H9 (cell line): ENCODE data around the gene RCAN1. TPM values are rescaled to one million over a fixed set of nuclear protein-coding genes. Genes with fewer than 3 reads are reported as not detected.

Experiments
- DNase-seq: peaks from one replicate; pipeline ENCODE4 v3.0.0-alpha.2; 2017
- H2AFZ ChIP-seq: one replicate; pipeline ENCODE4 v1.6.1; 2013; ENCODE audit warnings: mild to moderate bottlenecking, low read length, control low read depth, moderate library complexity
- H2AK5ac ChIP-seq: 2 replicates; pipeline ENCODE4 v1.6.1; 2013; ENCODE audit warnings: low read length, control low read depth, mixed read lengths; ENCODE audit not compliant: insufficient read length
- H2BK120ac ChIP-seq: one replicate; pipeline ENCODE4 v1.6.1; 2013; ENCODE audit warnings: low read depth, mild to moderate bottlenecking, low read length, control low read depth, inconsistent platforms; ENCODE audit not compliant: poor library complexity, severe bottlenecking
- H2BK12ac ChIP-seq: 2 replicates; pipeline ENCODE4 v1.6.1; 2013; ENCODE audit warnings: low read length, control low read depth, mixed read lengths, low read depth; ENCODE audit not compliant: insufficient read length
- H2BK15ac ChIP-seq: 2 replicates; pipeline ENCODE4 v1.6.1; 2013; ENCODE audit warnings: low read depth, low read length, control low read depth
- H2BK20ac ChIP-seq: one replicate; pipeline ENCODE4 v1.6.1; 2013; ENCODE audit warnings: low read depth, mild to moderate bottlenecking, low read length, control low read depth, inconsistent platforms; ENCODE audit not compliant: poor library complexity, severe bottlenecking
- H2BK5ac ChIP-seq: 2 replicates; pipeline ENCODE4 v1.6.1; 2013; ENCODE audit warnings: low read length, control low read depth, mixed read lengths; ENCODE audit not compliant: insufficient read length
- H3K14ac ChIP-seq: 2 replicates; pipeline ENCODE4 v1.6.1; 2013; ENCODE audit warnings: low read length, control low read depth; ENCODE audit not compliant: insufficient read depth
- H3K18ac ChIP-seq: 2 replicates; pipeline ENCODE4 v1.6.1; 2013; ENCODE audit warnings: low read depth, mild to moderate bottlenecking, mixed read lengths, low read length, control low read depth; ENCODE audit not compliant: insufficient read length
- H3K23ac ChIP-seq: 2 replicates; pipeline ENCODE4 v1.6.1; 2013; ENCODE audit warnings: low read length, control low read depth, mixed read lengths, low read depth; ENCODE audit not compliant: insufficient read length
- H3K23me2 ChIP-seq: 2 replicates; pipeline ENCODE4 v1.6.1; 2013; ENCODE audit warnings: low read depth, mild to moderate bottlenecking, mixed read lengths, low read length, control low read depth; ENCODE audit not compliant: insufficient read length, poor library complexity, severe bottlenecking
- H3K27ac ChIP-seq: 2 replicates; pipeline ENCODE4 v1.5.1; 2013; ENCODE audit warnings: low read length, control low read depth, mixed read lengths, low read depth; ENCODE audit not compliant: insufficient read length
- H3K27me3 ChIP-seq: 2 replicates; pipeline ENCODE4 v1.6.1; 2013; ENCODE audit warnings: low read length, control low read depth, inconsistent platforms; ENCODE audit not compliant: insufficient read depth
- H3K4ac ChIP-seq: 2 replicates; pipeline ENCODE4 v1.6.1; 2013; ENCODE audit warnings: low read depth, mild to moderate bottlenecking, control low read depth, inconsistent platforms, low read length, moderate library complexity
- H3K4me1 ChIP-seq: 2 replicates; pipeline ENCODE4 v1.6.1; 2013; ENCODE audit warnings: low read length, control low read depth, inconsistent platforms; ENCODE audit not compliant: insufficient read depth
- H3K4me2 ChIP-seq: 2 replicates; pipeline ENCODE4 v1.6.1; 2013; ENCODE audit warnings: low read length, control low read depth, mixed read lengths; ENCODE audit not compliant: insufficient read length, insufficient read depth
- H3K56ac ChIP-seq: 2 replicates; pipeline ENCODE4 v1.6.1; 2013; ENCODE audit warnings: low read depth, mild to moderate bottlenecking, mixed read lengths, low read length, control low read depth; ENCODE audit not compliant: insufficient read length
- H3K79me1 ChIP-seq: 2 replicates; pipeline ENCODE4 v1.6.1; 2013; ENCODE audit warnings: low read depth, mild to moderate bottlenecking, moderate library complexity, low read length, control low read depth, inconsistent platforms; ENCODE audit not compliant: insufficient read depth, poor library complexity, severe bottlenecking
- H3K79me2 ChIP-seq: 2 replicates; pipeline ENCODE4 v1.6.1; 2013; ENCODE audit warnings: low read length, control low read depth, inconsistent platforms; ENCODE audit not compliant: insufficient read depth
- H3K9ac ChIP-seq: 2 replicates; pipeline ENCODE4 v1.6.1; 2013; ENCODE audit warnings: low read length, control low read depth, mixed read lengths; ENCODE audit not compliant: insufficient read length; ENCODE audit errors: extremely low read depth
- H3K9me3 ChIP-seq: one replicate; pipeline ENCODE4 v1.6.1; 2013; ENCODE audit warnings: low read depth, low read length, inconsistent platforms; ENCODE audit not compliant: control insufficient read depth
- H3T11ph ChIP-seq: one replicate; pipeline ENCODE4 v1.6.1; 2013; ENCODE audit warnings: mild to moderate bottlenecking, low read length, control low read depth, inconsistent platforms
- H4K20me1 ChIP-seq: one replicate; pipeline ENCODE4 v1.6.1; 2013; ENCODE audit not compliant: control insufficient read depth, insufficient read length, insufficient read depth
- H4K5ac ChIP-seq: 2 replicates; pipeline ENCODE4 v1.6.1; 2013; ENCODE audit warnings: low read depth, mild to moderate bottlenecking, mixed read lengths, low read length, control low read depth; ENCODE audit not compliant: insufficient read length
- H4K8ac ChIP-seq: replicated peaks from 2 replicates; pipeline ENCODE4 v1.6.1; 2013; ENCODE audit warnings: low read length, control low read depth, mixed read lengths, low read depth; ENCODE audit not compliant: insufficient read length
- H4K91ac ChIP-seq: 2 replicates; pipeline ENCODE4 v1.6.1; 2013; ENCODE audit warnings: low read depth, mild to moderate bottlenecking, moderate library complexity, mixed read lengths, low read length, control low read depth; ENCODE audit not compliant: insufficient read length
- H3K27ac Mint-ChIP-seq, 3 experiments: 2 replicates in 2 of 3; 3 replicates in 1 of 3; pipeline ENCODE4 v1.8.0; 2020 to 2021; ENCODE audit warnings: mixed read lengths in 3 of 3, mild to moderate bottlenecking in 1 of 3, moderate library complexity in 1 of 3
- H3K27me3 Mint-ChIP-seq: 2 replicates; pipeline ENCODE4 v1.8.0; 2021; ENCODE audit warnings: low read depth, mild to moderate bottlenecking, moderate library complexity, mixed read lengths
- H3K36me3 Mint-ChIP-seq, 3 experiments: 2 replicates in 2 of 3; 3 replicates in 1 of 3; pipeline ENCODE4 v1.8.0; 2020 to 2021; ENCODE audit warnings: low read depth in 3 of 3, mixed read lengths in 3 of 3; ENCODE audit not compliant: insufficient read depth in 1 of 3
- H3K4me1 Mint-ChIP-seq, 2 experiments: 2 replicates each; pipeline ENCODE4 v1.8.0; 2020; ENCODE audit warnings: mixed read lengths in 2 of 2
- H3K4me3 Mint-ChIP-seq, 2 experiments: 2 replicates in 1 of 2; 3 replicates in 1 of 2; pipeline ENCODE4 v1.8.0; 2020 to 2021; ENCODE audit warnings: mild to moderate bottlenecking in 2 of 2, mixed read lengths in 2 of 2, moderate library complexity in 1 of 2
- H3K9me3 Mint-ChIP-seq, 2 experiments: 2 replicates in 1 of 2; 3 replicates in 1 of 2; pipeline ENCODE4 v1.8.0; 2020; ENCODE audit warnings: mild to moderate bottlenecking in 2 of 2, mixed read lengths in 2 of 2, moderate library complexity in 1 of 2
- WGBS: extraction: QIAGEN DNeasy Blood & Tissue Kit; methylation state at CpG from one replicate; pipeline ENCODE4 v1.1.7; 2013; ENCODE audit warnings: missing lambda C conversion rate, low lambda C conversion rate, mixed read lengths; ENCODE audit not compliant: insufficient read length; ENCODE audit errors: extremely low coverage; 5-methylcytosine and 5-hydroxymethylcytosine counted together
- total RNA-seq: library from RNA; stranded (reverse); gene quantifications from 2 replicates; pipeline ENCODE4 v1.2.1, GENCODE V29; 2021
- TF ChIP-seq, protein P1 (sequence below): fragments of 200-600 bp; sonication (generic); conservative IDR thresholded peaks from 3 replicates; pipeline ENCODE4 v1.8.0; 2021; ENCODE audit warnings: antibody characterized with exemption, mild to moderate bottlenecking

Gene RCAN1
- total RNA-seq, 1 experiment from 2014 or later: 7.0 TPM

GRCh38 chr21:34521561-34521960 lies 93.4 kb downstream of the RCAN1 start:
- H2BK20ac ChIP-seq: no peak overlapping the region
- H3K27me3 ChIP-seq: no peaks in the 10 kb centered on the region
- no peaks in the 10 kb centered on the region for H3K79me2 ChIP-seq
- H3K23me2 ChIP-seq: no peaks in the 10 kb centered on the region
- H3K27ac ChIP-seq: no peak overlapping the region
- H4K5ac ChIP-seq: no peak overlapping the region
- no peak overlapping the region for H2BK120ac ChIP-seq
- no peak overlapping the region for H3K9ac ChIP-seq
- no peak overlapping the region for H2BK5ac ChIP-seq
- no peak overlapping the region for H2AK5ac ChIP-seq
- no peak overlapping the region for H2AFZ ChIP-seq
- H4K91ac ChIP-seq: no peak overlapping the region
- Mint-ChIP-seq H3K4me3 (no peak overlapping the region), H3K9me3 (no peaks in the 10 kb centered on the region; a peak in 1 of 5 replicates), H3K4me1 (peaks cover 62 to 68% of the 10 kb centered on the region in 2 experiments), H3K27me3 (peaks cover 6% of the 10 kb centered on the region), H3K27ac (peak overlapping the region in 1 of 3 experiments; percentile 62; a peak in 1 of 7 replicates), H3K36me3 (no peaks in the 10 kb centered on the region)
- no peak overlapping the region for H4K8ac ChIP-seq
- H3K18ac ChIP-seq: no peak overlapping the region
- H3K4me1 ChIP-seq: peaks cover 4% of the 10 kb centered on the region
- no peak overlapping the region for H3K4ac ChIP-seq
- H3K56ac ChIP-seq: no peak overlapping the region
- H3K23ac ChIP-seq: no peak overlapping the region
- H3K14ac ChIP-seq: no peak overlapping the region
- no peaks in the 10 kb centered on the region for H4K20me1 ChIP-seq
- no peaks in the 10 kb centered on the region for H3K9me3 ChIP-seq
- no peak overlapping the region for H3T11ph ChIP-seq
- H2BK12ac ChIP-seq: no peak overlapping the region
- no peak for DNase-seq
- H3K4me2 ChIP-seq: no peak overlapping the region
- TF ChIP-seq, protein P1, sequence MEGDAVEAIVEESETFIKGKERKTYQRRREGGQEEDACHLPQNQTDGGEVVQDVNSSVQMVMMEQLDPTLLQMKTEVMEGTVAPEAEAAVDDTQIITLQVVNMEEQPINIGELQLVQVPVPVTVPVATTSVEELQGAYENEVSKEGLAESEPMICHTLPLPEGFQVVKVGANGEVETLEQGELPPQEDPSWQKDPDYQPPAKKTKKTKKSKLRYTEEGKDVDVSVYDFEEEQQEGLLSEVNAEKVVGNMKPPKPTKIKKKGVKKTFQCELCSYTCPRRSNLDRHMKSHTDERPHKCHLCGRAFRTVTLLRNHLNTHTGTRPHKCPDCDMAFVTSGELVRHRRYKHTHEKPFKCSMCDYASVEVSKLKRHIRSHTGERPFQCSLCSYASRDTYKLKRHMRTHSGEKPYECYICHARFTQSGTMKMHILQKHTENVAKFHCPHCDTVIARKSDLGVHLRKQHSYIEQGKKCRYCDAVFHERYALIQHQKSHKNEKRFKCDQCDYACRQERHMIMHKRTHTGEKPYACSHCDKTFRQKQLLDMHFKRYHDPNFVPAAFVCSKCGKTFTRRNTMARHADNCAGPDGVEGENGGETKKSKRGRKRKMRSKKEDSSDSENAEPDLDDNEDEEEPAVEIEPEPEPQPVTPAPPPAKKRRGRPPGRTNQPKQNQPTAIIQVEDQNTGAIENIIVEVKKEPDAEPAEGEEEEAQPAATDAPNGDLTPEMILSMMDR: no peak
- no CpG with 5 or more reads among the region's 7 CpGs for WGBS
- H2BK15ac ChIP-seq: no peak overlapping the region
- no peaks in the 10 kb centered on the region for H3K79me1 ChIP-seq
